H1 (cell line): ENCODE results near the gene SFN.

Experiments
- CEBPB ChIP-seq: IDR thresholded peaks from 2 replicates; pipeline ENCODE4 v1.6.1; 2012; ENCODE audit warnings: low read depth, low read length
- CHD2 ChIP-seq: IDR thresholded peaks from 2 replicates; pipeline ENCODE4 v1.6.1; 2012; ENCODE audit warnings: low read length, improper control_type of control experiment
- CTCF ChIP-seq, 3 experiments: IDR thresholded peaks; 1 replicate in 2 of 3; 2 replicates in 1 of 3; pipeline versions ENCODE4 v1.5.1 to v1.6.1; 2011; ENCODE audit warnings: low read length in 3 of 3, mild to moderate bottlenecking in 3 of 3, inconsistent platforms in 2 of 3, low read depth in 1 of 3, moderate library complexity in 1 of 3; ENCODE audit not compliant: insufficient read depth in 1 of 3; ENCODE audit errors: control extremely low read depth in 1 of 3
- EP300 ChIP-seq, 2 experiments: IDR thresholded peaks; 1 replicate in 1 of 2; 2 replicates in 1 of 2; pipeline ENCODE4 v1.6.1; 2011 to 2012; ENCODE audit warnings: low read depth in 2 of 2, low read length in 2 of 2, mild to moderate bottlenecking in 2 of 2, borderline replicate concordance in 1 of 2, inconsistent platforms in 1 of 2, moderate library complexity in 1 of 2
- EZH2 ChIP-seq: fragments of 200-600 bp; sonication (generic); IDR thresholded peaks from 2 replicates; pipeline ENCODE4 v1.7.1; 2012; ENCODE audit warnings: low read depth, mild to moderate bottlenecking, moderate library complexity, low read length, inconsistent platforms; ENCODE audit not compliant: severe bottlenecking
- GTF2F1 ChIP-seq: IDR thresholded peaks from 2 replicates; pipeline ENCODE4 v1.6.1; 2012; ENCODE audit warnings: low read depth, low read length, improper control_type of control experiment, borderline replicate concordance
- HDAC2 ChIP-seq, 2 experiments: fragments of 300-600 bp in 1 of 2; sonication (generic) in 1 of 2; IDR thresholded peaks; 2 replicates each; pipeline ENCODE4 v1.6.1; 2011 to 2012; ENCODE audit warnings: low read depth in 2 of 2, low read length in 2 of 2, mild to moderate bottlenecking in 2 of 2, moderate library complexity in 2 of 2, borderline replicate concordance in 1 of 2, inconsistent platforms in 1 of 2
- KDM1A ChIP-seq: fragments of 200-600, 300-600 bp; sonication (generic); IDR thresholded peaks from 2 replicates; pipeline ENCODE4 v1.7.1; 2016; ENCODE audit warnings: mild to moderate bottlenecking, low read length, borderline replicate concordance
- POLR2A ChIP-seq, 2 experiments: IDR thresholded peaks; 1 replicate in 1 of 2; 2 replicates in 1 of 2; pipeline ENCODE4 v1.6.1; 2011; ENCODE audit warnings: low read depth in 2 of 2, low read length in 2 of 2, mild to moderate bottlenecking in 2 of 2; ENCODE audit errors: control extremely low read depth in 1 of 2
- POLR2AphosphoS5 ChIP-seq: IDR thresholded peaks from 2 replicates; pipeline ENCODE4 v1.6.1; 2011; ENCODE audit warnings: low read depth, low read length
- RXRA ChIP-seq: IDR thresholded peaks from 2 replicates; pipeline ENCODE4 v1.6.1; 2011; ENCODE audit warnings: low read depth, mild to moderate bottlenecking, low read length, moderate library complexity; ENCODE audit not compliant: insufficient read depth
- SIN3A ChIP-seq, 2 experiments: IDR thresholded peaks in 1 of 2; conservative IDR thresholded peaks in 1 of 2; 2 replicates each; pipeline ENCODE4 v1.6.1; 2011 to 2012; ENCODE audit warnings: low read length in 2 of 2, improper control_type of control experiment in 1 of 2, low read depth in 1 of 2, mild to moderate bottlenecking in 1 of 2
- USF2 ChIP-seq: IDR thresholded peaks from 2 replicates; pipeline ENCODE4 v1.6.1; 2011; ENCODE audit warnings: low read length, improper control_type of control experiment

- no peak for TF ChIP-seq CTCF (IDR thresholded peaks at IDR 0.05; ENCODE audit: control extremely low read depth in 1 of 3, insufficient read depth in 1 of 3, low read depth in 1 of 3, low read length in 3 of 3)
- TF ChIP-seq POLR2A (IDR thresholded peaks at IDR 0.05; ENCODE audit: control extremely low read depth in 1 of 2, low read depth in 2 of 2, low read length in 2 of 2) = no peak; a peak in 1 of 3 replicates
- no peak for TF ChIP-seq CHD2
- no peak for TF ChIP-seq EP300 (IDR thresholded peaks at IDR 0.05; ENCODE audit: borderline replicate concordance in 1 of 2, low read depth in 2 of 2, low read length in 2 of 2)
- TF ChIP-seq GTF2F1 = no peak
- no peak for TF ChIP-seq USF2
- no peak for TF ChIP-seq SIN3A (conservative IDR thresholded peaks at IDR 0.05 in 1 of 2, IDR thresholded peaks at IDR 0.05 in 1 of 2; ENCODE audit: low read depth in 1 of 2, low read length in 2 of 2)
- no peak for TF ChIP-seq HDAC2 (IDR thresholded peaks at IDR 0.05; ENCODE audit: borderline replicate concordance in 1 of 2, low read depth in 2 of 2, low read length in 2 of 2)
- no peak for TF ChIP-seq EZH2
- no peak for TF ChIP-seq RXRA
- TF ChIP-seq KDM1A = no peak
- no peak for TF ChIP-seq POLR2AphosphoS5
- no peak for TF ChIP-seq CEBPB
Observed at GRCh38 chr1:26890467-26890796, 27.5 kb downstream of the SFN start.
